ENCODE measurements around the gene LAMA2. TPM values are rescaled to one million over a fixed set of nuclear protein-coding genes. Genes with fewer than 3 reads are reported as not detected.

Gene LAMA2
- total RNA-seq, 1 experiment from 2014 or later: 4.2 TPM

- no peaks in the 10 kb centered on the region for H3K27me3 Mint-ChIP-seq (ENCODE audit: low read depth)
- no peaks in the 10 kb centered on the region for H3K36me3 Mint-ChIP-seq (ENCODE audit: insufficient read depth in 1 of 3, low read depth in 3 of 3)
- H2BK5ac ChIP-seq (ENCODE audit: insufficient read length, low read length): no peak overlapping the region
- no peak for DNase-seq
- H2BK12ac ChIP-seq (ENCODE audit: insufficient read length, low read depth, low read length): no peak overlapping the region
- H3K4me3 Mint-ChIP-seq: no peak overlapping the region
- no peak overlapping the region for H3K56ac ChIP-seq (ENCODE audit: insufficient read length, low read depth, low read length)
- H3K23ac ChIP-seq (ENCODE audit: insufficient read length, low read depth, low read length): no peak overlapping the region
- no peaks in the 10 kb centered on the region for H3K4me1 ChIP-seq (ENCODE audit: insufficient read depth, low read length)
- no peak overlapping the region for H2AFZ ChIP-seq (ENCODE audit: low read length)
- no peaks in the 10 kb centered on the region for H4K20me1 ChIP-seq (ENCODE audit: control insufficient read depth, insufficient read depth, insufficient read length)
- no peaks in the 10 kb centered on the region for H3K23me2 ChIP-seq (ENCODE audit: insufficient read length, low read depth, low read length, poor library complexity, severe bottlenecking)
- H3K18ac ChIP-seq (ENCODE audit: insufficient read length, low read depth, low read length): no peak overlapping the region
- H3K4me1 Mint-ChIP-seq: no peaks in the 10 kb centered on the region
- no peak overlapping the region for H2AK5ac ChIP-seq (ENCODE audit: insufficient read length, low read length)
- no peak overlapping the region for H4K8ac ChIP-seq (replicated peaks; ENCODE audit: insufficient read length, low read depth, low read length)
- H3T11ph ChIP-seq (ENCODE audit: low read length): no peak overlapping the region
- no peaks in the 10 kb centered on the region for H3K9me3 Mint-ChIP-seq
- no peak overlapping the region for H4K5ac ChIP-seq (ENCODE audit: insufficient read length, low read depth, low read length)
- no peaks in the 10 kb centered on the region for H3K27me3 ChIP-seq (ENCODE audit: insufficient read depth, low read length)
- no peak overlapping the region for H2BK20ac ChIP-seq (ENCODE audit: low read depth, low read length, poor library complexity, severe bottlenecking)
- H3K79me1 ChIP-seq (ENCODE audit: insufficient read depth, low read depth, low read length, poor library complexity, severe bottlenecking): no peaks in the 10 kb centered on the region
- no peak overlapping the region for H3K4ac ChIP-seq (ENCODE audit: low read depth, low read length)
- H3K27ac Mint-ChIP-seq: no peak overlapping the region; a peak in 1 of 7 replicates
- TF ChIP-seq, protein P1, sequence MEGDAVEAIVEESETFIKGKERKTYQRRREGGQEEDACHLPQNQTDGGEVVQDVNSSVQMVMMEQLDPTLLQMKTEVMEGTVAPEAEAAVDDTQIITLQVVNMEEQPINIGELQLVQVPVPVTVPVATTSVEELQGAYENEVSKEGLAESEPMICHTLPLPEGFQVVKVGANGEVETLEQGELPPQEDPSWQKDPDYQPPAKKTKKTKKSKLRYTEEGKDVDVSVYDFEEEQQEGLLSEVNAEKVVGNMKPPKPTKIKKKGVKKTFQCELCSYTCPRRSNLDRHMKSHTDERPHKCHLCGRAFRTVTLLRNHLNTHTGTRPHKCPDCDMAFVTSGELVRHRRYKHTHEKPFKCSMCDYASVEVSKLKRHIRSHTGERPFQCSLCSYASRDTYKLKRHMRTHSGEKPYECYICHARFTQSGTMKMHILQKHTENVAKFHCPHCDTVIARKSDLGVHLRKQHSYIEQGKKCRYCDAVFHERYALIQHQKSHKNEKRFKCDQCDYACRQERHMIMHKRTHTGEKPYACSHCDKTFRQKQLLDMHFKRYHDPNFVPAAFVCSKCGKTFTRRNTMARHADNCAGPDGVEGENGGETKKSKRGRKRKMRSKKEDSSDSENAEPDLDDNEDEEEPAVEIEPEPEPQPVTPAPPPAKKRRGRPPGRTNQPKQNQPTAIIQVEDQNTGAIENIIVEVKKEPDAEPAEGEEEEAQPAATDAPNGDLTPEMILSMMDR (conservative IDR thresholded peaks at IDR 0.05): no peak
- no CpG with 5 or more reads among the region's 10 CpGs for WGBS (ENCODE audit: extremely low coverage, insufficient read length, low lambda C conversion rate)
- no peak overlapping the region for H3K27ac ChIP-seq (ENCODE audit: insufficient read length, low read depth, low read length)
- no peak overlapping the region for H2BK15ac ChIP-seq (ENCODE audit: low read depth, low read length)
- H3K14ac ChIP-seq (ENCODE audit: insufficient read depth, low read length): no peak overlapping the region
- no peak overlapping the region for H3K4me2 ChIP-seq (ENCODE audit: insufficient read depth, insufficient read length, low read length)
- no peak overlapping the region for H2BK120ac ChIP-seq (ENCODE audit: low read depth, low read length, poor library complexity, severe bottlenecking)
- no peak overlapping the region for H3K9ac ChIP-seq (ENCODE audit: extremely low read depth, insufficient read length, low read length)
- no peak overlapping the region for H4K91ac ChIP-seq (ENCODE audit: insufficient read length, low read depth, low read length)
- H3K9me3 ChIP-seq (ENCODE audit: control insufficient read depth, low read depth, low read length): no peaks in the 10 kb centered on the region
- H3K79me2 ChIP-seq (ENCODE audit: insufficient read depth, low read length): no peaks in the 10 kb centered on the region
Observed at GRCh38 chr6:129239825-129240491, 357.0 kb downstream of the LAMA2 start.
